ENCODE measurements around the gene RHBDL3.
"Not testable (repeated sequence)": the region's sequence is repeated elsewhere in the genome, so short reads cannot be mapped to it uniquely, and the experiment has no call there.

Gene RHBDL3, protein sequence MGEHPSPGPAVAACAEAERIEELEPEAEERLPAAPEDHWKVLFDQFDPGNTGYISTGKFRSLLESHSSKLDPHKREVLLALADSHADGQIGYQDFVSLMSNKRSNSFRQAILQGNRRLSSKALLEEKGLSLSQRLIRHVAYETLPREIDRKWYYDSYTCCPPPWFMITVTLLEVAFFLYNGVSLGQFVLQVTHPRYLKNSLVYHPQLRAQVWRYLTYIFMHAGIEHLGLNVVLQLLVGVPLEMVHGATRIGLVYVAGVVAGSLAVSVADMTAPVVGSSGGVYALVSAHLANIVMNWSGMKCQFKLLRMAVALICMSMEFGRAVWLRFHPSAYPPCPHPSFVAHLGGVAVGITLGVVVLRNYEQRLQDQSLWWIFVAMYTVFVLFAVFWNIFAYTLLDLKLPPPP

DNA sequence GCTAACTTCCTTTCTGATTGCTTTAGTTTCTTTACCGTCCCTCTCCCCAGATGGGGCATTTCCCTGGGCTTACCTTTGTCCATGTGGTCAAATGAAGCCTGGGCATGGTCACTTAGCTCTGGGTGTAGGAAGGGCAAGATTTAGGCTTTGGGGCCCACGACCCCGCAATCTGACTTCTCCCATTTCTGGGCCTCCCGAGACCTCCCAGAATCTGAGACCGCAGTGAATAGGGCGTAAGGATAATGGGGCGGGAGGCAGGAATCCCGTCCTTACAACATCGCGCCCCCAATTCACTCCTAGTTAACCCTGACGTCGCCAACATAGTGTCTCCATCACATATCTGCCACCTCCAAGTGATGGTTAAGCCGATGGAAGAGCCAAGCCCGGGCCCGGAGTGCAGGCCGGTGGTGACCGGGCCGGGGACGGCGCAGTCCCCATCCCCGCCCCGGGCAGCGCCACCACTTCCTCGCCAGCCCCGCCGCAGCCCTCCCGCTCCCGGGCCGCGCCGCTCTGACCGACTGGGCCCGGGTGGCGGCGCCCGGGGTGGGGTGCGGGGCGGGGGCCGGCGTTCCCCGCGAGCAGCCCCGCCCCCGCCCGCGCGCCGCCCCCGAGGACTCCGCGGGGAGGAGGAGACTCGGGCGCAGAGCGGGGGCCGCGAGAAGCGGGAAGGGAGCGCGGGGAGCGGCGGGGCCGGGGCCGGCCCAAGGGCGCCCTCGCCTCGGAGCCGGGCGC lies at the start of gene RHBDL3:
Gene RHBDL3, plus strand, starts transcription at position 641 of the 732 bp plus-strand sequence. CDS start 358 bp downstream, outside the sequence.
- no peak for DNase-seq

DNA sequence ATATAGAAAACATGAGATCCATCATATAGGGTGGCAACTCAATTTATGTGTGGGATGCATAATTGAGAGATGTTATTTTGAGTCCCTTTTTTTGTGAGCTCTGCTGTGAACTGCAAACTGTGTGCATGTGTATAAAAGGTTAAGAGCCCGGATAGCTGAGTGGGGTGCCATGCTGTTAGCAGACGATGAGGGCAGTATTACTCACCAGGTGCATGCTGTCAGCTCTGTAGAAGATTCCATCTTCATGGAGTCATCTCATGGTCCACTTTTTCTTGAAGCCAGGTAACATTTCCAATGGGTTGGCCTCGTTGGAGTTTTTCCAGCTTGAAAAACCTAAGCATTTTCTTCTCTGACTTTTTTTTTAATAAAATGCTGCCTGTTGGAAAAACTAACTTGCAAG lies 43.0 kb upstream of the RHBDL3 start:
- DNase-seq = no peak

DNA sequence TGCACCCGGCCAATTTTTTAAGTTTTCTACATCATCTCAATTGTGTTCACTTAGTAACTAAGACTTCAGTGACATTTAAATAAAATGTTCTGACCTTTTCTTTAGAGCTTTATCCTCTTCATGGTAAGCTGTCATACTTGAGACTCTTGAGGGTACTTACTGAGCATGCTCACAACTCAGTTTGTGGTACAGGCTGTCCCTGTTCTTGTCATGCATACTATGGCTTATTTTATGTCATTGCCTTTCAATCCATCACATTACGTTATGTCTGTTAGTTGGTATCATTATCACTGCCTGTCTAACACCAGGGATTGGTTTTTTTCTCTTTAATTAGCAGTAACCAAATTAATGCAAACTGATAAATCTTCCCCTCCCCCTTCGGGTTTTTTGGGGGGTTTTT lies 41.9 kb upstream of the RHBDL3 start:
- no peak for DNase-seq

DNA sequence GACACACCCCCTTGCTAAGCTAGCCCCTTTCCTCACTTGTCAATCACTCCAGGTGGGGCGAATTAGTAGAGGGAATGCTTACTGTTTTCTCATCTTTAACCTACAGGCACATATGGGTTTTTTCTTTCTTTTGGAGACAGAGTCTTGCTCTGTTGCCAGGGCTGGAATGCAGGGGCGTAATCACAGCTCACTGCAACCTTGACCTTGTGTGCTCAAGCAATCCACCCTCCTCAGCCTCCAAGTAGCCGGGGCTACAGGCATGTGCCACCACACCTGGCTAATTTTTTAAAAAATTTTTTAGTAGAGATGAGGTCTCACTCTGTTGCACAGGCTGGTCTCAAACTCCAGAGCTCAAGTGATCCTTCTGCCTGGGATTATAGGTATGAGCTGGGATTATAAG lies 38.7 kb upstream of the RHBDL3 start:
- no peak for DNase-seq

DNA sequence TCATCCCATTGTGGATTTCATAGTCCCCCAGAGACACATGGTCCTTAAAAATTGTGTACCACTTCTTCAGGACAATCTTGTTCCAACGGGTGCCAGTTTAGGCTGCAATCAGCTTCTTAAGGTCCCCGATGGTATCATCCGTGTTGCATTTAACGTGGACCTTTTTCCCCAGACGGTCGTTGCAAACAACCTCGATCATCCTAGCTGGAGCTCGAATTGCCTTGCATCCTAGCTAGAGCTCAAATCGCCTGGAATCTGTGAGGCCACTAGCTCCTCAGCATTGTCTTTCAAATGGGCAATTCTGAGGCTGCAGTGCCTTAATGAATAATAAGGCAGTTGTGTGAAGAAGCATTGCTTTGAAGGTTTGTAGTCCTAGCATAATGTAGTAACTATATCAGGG lies 37.7 kb upstream of the RHBDL3 start:
- DNase-seq = no peak

DNA sequence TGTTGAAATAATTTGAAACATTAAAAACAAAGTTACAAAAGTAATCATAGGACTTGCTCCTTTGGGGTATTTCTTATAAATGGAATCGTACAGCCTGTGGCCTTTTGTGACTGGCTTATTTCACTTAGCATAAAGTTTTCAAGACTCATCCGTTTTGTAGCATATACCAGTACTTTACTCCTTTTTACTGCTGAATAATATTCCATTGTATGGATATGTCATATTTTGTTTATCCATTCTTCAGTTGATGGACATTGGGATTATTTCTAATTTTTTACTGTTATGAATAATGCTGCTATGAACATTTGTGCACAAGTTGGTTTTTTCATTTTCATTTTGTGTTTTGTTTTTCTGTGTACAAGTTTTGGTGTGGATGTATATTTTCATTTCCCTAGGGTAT lies 30.0 kb upstream of the RHBDL3 start:
- no peak for DNase-seq

DNA sequence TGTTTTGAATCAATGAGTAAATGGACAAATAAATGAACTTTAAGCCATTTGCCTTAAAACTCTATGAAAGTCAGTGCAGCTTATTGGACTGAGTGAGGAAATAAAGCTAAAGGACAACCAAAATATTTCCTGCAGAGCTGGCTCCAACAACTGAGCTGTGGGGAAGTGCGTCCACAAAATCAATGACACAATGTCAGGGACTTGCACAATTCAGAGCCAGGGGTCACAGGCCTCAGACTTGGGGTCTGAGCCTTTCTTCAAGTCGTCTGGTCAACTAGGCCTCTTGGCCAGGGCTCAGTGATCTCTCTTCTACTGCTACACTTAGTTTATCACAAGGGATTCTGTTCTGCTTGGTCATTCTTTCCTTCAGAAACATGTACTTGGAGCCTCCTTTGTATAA lies 26.2 kb upstream of the RHBDL3 start:
- no peak for DNase-seq

DNA sequence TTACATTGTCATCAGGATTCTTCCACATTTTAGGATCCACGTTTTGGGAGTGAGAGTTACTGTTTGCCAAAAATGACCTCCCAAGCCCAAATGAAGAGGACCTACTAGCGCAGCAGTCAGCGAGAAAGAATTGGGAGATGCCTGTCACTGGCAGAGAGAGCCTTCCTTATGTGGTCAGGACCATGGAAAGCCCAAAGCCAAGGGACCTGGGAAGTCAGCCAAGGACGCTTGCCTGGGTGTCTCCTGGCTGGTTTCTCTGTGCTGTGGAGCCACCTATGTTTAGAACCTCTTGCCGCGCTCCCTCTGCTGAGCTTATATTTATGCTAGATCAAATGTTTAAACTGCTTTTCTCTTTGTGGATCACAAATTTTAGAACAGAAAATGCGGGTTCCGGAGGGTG lies 24.9 kb upstream of the RHBDL3 start:
- DNase-seq = no peak

DNA sequence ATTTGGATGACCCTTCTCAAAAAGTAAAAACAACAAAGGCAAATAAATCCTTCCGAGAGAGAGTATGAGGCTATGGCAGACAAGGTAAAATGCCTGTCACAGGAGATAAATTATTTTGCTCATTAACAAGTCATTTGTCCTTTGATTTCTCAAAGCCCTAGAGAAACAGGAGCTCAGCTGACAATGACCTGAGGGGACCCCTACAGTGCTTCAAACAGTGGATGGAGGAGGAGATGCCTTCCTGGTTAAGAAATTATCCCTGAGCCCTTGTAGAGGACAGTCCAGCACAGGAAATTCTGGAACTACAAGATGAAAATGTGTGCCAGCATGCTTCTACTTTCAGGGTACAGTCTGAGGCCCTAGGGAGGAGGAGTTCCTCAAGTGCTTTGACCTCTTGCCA lies 24.0 kb upstream of the RHBDL3 start:
- no peak for DNase-seq

DNA sequence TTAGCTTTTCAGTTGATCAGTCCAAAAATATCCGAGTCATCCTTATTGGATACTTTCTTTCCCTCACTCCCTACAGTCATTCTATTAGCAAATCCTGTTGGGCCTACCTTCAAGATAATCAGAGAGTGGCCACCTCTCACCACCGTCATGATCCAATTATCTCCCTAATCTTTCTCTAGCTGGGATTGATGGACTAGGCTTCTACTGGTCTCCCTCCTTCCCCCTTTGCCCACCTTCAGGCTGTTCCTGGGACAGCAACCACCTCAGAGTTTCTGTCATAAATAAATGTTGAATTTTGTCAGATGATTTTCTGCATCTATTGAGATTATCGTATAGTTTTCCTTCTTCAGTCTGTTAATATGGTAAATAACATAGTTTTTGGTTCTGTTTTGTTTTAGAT lies 16.2 kb upstream of the RHBDL3 start:
- no peak for DNase-seq

DNA sequence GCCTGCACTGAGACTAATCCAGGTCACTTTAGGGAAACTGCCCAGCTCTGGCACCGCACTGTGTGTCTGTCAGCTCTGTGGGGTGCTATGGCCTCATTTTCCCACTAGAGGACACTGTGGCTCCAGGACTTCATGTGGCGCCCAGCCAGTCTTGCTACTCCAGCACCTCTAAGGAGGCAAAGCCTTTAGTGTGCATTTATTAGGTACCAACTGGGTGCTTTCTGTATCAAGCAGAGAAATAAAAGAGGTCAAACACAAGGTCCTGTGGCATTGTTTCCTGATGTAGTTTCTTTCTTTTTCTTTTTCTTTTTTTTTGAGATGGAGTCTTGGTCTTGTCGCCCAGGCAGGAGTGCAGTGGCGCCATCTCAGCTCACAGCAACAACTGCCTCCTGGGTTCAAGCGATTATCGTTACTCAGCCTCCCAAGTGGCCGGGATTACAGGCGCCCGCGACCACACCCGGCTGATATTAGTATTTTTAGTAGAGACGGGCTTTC lies 12.5 kb upstream of the RHBDL3 start:
- peak in 1 of 4 experiments; percentile 23 for DNase-seq

DNA sequence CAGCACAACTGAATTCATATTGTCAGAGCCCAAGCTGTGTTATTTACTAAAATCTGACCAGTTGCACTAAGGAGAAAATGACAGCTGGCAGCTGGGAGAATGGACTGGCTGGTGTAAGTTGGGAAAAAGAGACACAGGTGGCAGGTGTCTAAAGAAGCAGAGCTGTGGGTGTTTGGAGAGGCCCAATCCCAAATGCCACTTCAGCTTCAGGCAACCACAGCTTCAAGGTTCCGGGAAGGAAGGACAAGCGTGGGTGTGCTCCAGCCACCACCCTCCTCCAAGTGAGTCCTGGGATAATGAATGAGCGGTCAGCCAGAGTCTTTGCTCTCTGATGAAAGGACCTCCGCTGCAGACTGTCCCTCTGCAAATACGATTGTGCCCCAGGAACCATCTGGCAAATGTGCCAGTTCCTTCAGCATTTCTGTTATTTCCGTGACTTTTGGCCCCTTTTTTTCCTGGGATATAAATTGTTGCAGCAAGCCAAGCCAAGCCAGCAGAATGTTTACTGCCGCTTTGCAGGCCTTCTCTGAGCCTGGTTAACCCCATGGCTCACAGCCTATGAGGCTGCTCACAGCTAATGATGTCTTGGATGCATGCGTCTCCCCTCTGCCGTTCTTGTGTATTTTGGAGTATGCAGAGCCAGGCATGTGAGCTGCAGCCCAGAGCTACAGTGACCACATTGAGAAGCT lies 9.5 kb upstream of the RHBDL3 start:
- DNase-seq = no peak

DNA sequence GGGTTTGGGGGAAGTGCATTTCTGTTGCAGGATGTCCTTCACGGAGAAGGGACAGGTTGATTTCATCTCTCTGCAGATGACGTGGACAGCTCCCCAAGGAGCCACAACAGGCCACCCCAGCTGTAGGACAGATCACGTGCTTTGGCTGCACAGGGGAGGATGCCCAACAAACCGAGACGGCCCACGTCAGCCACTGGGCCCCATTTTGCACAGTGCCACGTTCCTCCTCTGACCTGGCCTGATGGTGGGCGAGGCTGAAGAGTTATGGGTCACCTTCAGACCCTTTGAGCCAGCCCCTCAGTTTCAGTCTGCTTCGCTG lies 9.0 kb upstream of the RHBDL3 start:
- no peak for DNase-seq

DNA sequence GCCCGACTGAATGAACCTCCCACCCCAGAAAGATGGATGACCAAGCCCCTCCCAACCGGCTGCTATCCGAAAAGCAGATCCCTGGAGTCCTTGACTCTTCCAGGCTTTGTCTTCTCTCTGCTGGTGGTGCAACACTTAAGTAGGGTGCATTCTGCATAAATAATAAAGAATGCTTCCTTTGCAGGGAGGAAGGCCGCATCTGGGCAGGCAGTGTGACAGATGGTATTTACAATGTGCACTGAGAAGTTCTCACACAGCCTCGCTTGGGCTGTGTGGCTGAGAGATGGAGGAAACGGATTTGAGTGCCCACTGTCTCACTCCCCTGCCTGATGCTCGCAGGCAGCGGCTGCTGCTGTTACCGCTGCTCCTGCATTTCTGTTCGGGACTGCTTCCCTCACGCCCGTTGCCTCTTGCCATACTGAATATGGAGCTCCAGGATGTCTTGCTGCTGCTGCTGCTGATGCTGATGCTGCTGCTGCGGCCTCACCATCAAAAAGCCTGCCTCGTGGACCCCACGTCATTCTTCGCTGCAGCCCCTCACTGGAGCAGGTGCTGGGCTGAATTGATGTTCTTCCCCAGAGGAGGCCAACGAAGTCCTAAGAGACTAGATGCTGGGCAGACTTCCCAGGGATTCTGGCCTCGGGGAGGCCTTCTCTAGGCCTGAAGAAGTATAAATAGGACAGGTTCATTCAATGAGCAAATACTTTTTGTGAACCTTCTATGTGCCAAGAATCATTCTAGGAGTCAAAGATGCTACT lies 7.1 kb upstream of the RHBDL3 start:
- DNase-seq = no peak

DNA sequence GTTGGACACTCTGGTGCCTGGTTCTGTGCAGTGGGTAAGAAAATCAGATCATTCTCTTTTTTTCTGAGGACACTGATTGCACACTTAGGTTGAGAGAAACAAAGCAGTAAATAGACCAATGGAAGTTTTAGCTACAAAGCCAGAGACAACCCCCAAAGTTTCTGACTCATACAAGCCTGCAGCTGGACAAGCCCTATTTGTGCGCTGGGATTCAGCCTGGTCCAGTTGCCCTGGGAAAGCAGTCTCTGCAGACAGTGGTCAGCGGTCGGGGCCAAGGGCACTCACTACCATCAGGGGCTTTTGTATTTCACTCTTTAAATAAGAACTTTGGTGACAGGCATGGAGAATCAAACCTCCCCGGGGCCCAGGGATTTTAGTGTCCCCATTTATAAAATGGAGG lies 6.0 kb upstream of the RHBDL3 start:
- DNase-seq = no peak

DNA sequence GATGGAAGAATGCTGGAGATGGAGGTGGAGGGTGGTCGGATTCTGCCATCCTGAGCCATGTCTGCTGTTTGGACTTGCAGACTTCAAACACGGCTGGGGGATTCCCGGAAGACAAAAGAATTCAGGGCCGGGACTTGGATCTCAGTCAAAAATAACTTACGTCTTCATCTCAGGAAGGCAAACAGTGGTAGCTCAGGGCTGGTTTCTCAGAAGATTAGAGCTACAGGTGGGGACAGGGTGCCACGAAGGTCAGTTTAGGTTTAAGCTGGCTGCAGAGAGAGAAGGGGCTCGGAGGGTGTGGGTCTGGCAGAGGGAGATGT lies 4.3 kb upstream of the RHBDL3 start:
- DNase-seq = no peak

DNA sequence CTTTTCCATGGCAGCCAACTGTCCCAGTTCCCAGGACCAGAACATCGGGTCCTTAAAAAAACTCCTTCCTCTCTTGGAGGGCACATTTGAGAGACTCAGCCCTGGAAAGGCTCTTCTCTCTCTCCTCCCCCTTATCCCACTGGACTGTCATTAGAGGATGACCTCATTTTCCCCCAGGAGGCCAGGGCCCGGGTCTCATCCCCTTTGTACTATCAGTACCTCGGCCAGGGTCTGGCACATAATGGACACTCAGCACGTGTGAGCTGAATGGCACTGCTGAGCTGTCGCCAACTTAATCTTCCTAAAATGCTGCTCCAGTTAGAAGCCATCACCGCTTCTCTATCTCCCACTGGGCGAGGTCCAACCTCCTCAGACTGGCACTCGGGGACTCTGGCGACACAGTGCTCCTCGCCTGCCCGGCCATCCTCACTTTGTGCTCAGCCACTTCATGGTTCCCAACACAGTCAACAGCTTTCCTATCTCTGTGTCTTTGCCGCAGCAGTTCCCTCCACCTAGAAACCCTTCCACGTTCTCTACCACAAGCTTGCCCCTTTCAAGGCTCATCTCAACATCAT lies 3.6 kb upstream of the RHBDL3 start:
- no peak for DNase-seq

DNA sequence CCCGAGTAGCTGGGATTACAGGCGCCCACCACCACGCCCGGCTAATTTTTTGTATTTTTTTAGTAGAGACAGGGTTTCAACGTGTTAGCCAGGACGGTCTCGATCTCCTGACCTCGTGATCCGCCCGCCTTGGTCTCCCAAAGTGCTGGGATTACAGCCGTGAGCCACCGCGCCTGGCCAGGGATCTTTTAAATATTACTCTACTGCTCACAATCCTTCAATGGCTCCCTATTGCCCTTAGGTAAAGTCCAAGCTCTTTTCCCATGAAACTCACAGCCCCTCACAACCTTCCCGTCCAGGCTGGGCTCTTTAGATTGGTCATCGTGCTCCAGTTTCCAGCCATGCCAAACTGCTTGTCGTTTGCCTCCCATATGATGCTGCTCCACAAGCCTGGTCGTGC lies 2.1 kb upstream of the RHBDL3 start:
- DNase-seq = not testable (repeated sequence)

DNA sequence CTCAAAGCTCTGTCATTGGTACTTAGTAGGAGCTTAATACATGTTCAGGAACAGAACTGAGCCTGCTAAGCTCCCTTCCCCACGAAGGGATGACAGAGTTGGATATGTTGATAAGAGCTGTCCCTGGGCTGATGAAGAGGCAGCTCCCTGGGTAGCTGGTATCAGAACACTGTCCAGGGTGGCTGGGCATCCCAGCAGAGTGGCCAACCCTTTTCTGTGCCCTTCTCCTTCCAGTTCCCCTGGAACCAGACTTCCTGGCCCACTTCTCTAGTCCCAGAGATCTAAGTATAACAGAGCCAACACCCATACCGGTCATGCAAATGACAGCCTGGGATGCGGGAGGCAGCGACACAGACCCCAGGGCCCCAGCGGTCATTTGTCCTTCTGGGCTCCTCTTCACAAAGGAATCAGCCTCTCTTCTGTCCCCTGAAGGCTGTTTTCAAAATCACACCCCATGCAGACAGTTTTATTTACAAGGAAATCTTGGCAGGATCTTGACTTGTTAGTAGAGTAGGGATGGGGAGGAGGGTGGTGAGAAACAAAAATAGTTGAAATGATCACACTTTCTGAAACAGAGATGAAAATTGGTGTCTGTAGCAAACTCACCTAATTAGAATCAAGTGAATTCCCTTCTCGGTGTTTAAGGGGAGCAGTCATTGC lies 1.4 kb upstream of the RHBDL3 start:
- no peak for DNase-seq

DNA sequence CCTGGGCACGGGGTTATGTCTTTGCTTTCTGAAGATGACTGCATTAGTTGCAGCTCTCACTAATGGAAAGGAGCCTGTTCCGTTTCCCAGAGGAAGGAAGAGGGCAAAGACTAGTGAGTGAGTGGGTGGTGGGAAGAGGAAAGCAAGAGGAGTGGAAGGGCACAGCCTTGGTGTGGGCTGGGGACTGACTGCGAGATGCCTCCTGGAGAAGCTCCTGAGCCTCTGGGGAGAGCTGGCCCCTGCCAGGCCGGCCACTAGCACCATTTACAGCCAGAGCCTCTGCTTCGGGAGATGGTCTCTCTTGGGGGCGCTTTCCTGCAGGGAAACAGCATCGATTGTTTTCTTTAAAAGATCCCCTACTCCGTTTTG lies 825 bp upstream of the RHBDL3 start:
- DNase-seq = no peak

DNA sequence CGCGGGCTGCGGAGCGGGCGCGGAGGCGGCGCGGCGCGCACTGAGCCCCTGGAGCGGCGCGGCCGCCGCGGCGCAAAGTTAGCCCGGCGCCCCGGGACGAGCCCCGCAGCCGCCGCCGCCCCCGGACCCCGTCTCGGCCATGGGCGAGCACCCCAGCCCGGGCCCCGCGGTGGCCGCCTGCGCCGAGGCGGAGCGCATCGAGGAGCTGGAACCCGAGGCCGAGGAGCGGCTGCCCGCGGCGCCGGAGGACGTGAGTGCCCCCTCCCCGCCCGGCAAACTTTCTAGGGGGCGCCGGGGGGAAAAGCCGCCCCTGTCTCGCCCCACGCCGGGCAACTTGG lies 388 bp downstream of the RHBDL3 start:
- no peak for DNase-seq
